Caco-2 (cell line): ENCODE results near the gene LHFPL3. TPM values are rescaled to one million over a fixed set of nuclear protein-coding genes. Genes with fewer than 3 reads are reported as not detected.

Source experiments
- BruUV-seq: library from RNA; stranded (reverse); fragments of 400-500 nt; replicated peaks from 2 replicates; lab custom pipeline; 2021; lab: Mats Ljungman, UMichigan
- CTCF ChIA-PET: fragments of 300-600 bp; sonication (Branson Sonifier 250); formaldehyde crosslinking; loops from one replicate; lab custom pipeline; 2022; ENCODE audit warnings: antibody characterized with exemption; lab: Charles Lee
- POLR2A ChIA-PET: fragments of 300-600 bp; sonication (Branson Sonifier 250); formaldehyde crosslinking; loops from one replicate; lab custom pipeline; 2022; ENCODE audit warnings: antibody characterized with exemption; lab: Charles Lee
- DNase-seq, 2 experiments: peaks; one replicate each; pipeline versions ENCODE4 v3.0.0 to v3.0.0-alpha.2; 2020 to 2022
- H3K27me3 ChIP-seq: replicated peaks from 2 replicates; pipeline ENCODE4 v1.6.0; 2011; ENCODE audit warnings: low read length; ENCODE audit not compliant: control insufficient read depth, insufficient read depth
- H3K36me3 ChIP-seq: 2 replicates; pipeline ENCODE4 v1.5.1; 2011; ENCODE audit warnings: low read length; ENCODE audit not compliant: control insufficient read depth, insufficient read depth
- H3K4me1 ChIP-seq: fragments of 250-450 bp; sonication (Bioruptor Pico); 2 replicates; pipeline ENCODE4 v1.5.1; 2020; ENCODE audit warnings: mild to moderate bottlenecking
- H3K4me3 ChIP-seq: 2 replicates; pipeline ENCODE4 v1.5.1; 2011; ENCODE audit warnings: low read depth, mild to moderate bottlenecking, control low read depth, low read length
- H3K9me3 ChIP-seq: fragments of 250-450 bp; sonication (Bioruptor Pico); 2 replicates; pipeline ENCODE4 v1.5.1; 2020; ENCODE audit warnings: mild to moderate bottlenecking, moderate library complexity
- H3K27ac Mint-ChIP-seq: one replicate; pipeline ENCODE4 v1.8.0; 2022; ENCODE audit warnings: mixed read lengths; ENCODE audit not compliant: unreplicated experiment
- H3K27me3 Mint-ChIP-seq: one replicate; pipeline ENCODE4 v1.8.0; 2022; ENCODE audit warnings: mixed read lengths; ENCODE audit not compliant: insufficient read depth, unreplicated experiment
- H3K36me3 Mint-ChIP-seq: one replicate; pipeline ENCODE4 v1.8.0; 2022; ENCODE audit warnings: mild to moderate bottlenecking, mixed read lengths; ENCODE audit not compliant: insufficient read depth, unreplicated experiment
- H3K4me1 Mint-ChIP-seq: one replicate; pipeline ENCODE4 v1.8.0; 2022; ENCODE audit warnings: low read depth, mixed read lengths; ENCODE audit not compliant: unreplicated experiment
- H3K4me3 Mint-ChIP-seq: one replicate; pipeline ENCODE4 v1.8.0; 2022; ENCODE audit warnings: mild to moderate bottlenecking, moderate library complexity, mixed read lengths; ENCODE audit not compliant: unreplicated experiment
- H3K9me3 Mint-ChIP-seq: one replicate; pipeline ENCODE4 v1.8.0; 2022; ENCODE audit warnings: mixed read lengths; ENCODE audit not compliant: unreplicated experiment
- CTCF ChIP-seq, 2 experiments: fragments of 200-600 bp in 1 of 2; IDR thresholded peaks; 1 replicate in 1 of 2; 2 replicates in 1 of 2; pipeline versions ENCODE4 v1.5.1 to v1.8.0; 2011 to 2022; ENCODE audit warnings: antibody characterized with exemption in 1 of 2, control low read depth in 1 of 2, inconsistent platforms in 1 of 2, low read depth in 1 of 2, low read length in 1 of 2, mild to moderate bottlenecking in 1 of 2, moderate library complexity in 1 of 2; ENCODE audit not compliant: insufficient read depth in 1 of 2, severe bottlenecking in 1 of 2, unreplicated experiment in 1 of 2
- intact Hi-C: fragments of 100-400 bp; cut with micrococcal nuclease; formaldehyde crosslinking; loops from one replicate; pipeline ENCODE4 v1.10.0; 2022; ENCODE audit not compliant: unreplicated experiment
- total RNA-seq: library from RNA; stranded (reverse); gene quantifications from 2 replicates; pipeline ENCODE4 v1.2.3, GENCODE V29; 2022

The LHFPL3 gene
- total RNA-seq, 1 experiment from 2014 or later, result not detected

DNA sequence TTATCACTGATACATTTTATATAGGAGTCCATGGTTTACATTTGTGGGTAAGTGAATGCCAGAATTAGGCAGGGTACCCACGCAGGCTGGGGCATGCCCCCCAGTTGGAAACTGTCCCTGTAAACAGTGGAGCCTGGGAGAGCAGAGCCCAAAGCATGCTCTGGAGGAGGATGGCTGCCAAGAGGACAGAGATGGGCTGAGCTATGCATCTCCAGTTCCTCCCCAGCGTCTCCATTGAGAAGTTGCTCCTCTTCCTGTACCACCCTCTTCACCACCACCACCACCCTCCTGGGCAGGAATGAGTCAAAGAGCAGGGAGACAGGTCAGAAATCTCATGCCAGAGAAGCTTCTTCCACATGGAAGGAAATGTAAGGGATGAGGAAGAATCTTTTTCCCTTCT is 617.9 kb downstream of the LHFPL3 start:
- no peak for TF ChIP-seq CTCF (IDR thresholded peaks at IDR 0.05; ENCODE audit: insufficient read depth in 1 of 2, low read depth in 1 of 2, low read length in 1 of 2, severe bottlenecking in 1 of 2, unreplicated experiment in 1 of 2)
- intact Hi-C loops, result no loop called here
- ChIA-PET POLR2A (no interaction called here), CTCF (no interaction called here)
- no peak for DNase-seq
- Mint-ChIP-seq H3K4me3 (no peak overlapping the region), H3K36me3 (no peaks in the 10 kb centered on the region), H3K9me3 (peaks cover 10% of the 10 kb centered on the region), H3K27ac (no peak overlapping the region), H3K27me3 (no peaks in the 10 kb centered on the region), H3K4me1 (peaks cover 7% of the 10 kb centered on the region)
- H3K9me3 ChIP-seq, result no peaks in the 10 kb centered on the region
- no peak overlapping the region for H3K4me3 ChIP-seq
- no peaks in the 10 kb centered on the region for H3K36me3 ChIP-seq
- BruUV-seq, result no TSS peak
- H3K4me1 ChIP-seq, result peaks cover 23% of the 10 kb centered on the region
- H3K27me3 ChIP-seq, result no peaks in the 10 kb centered on the region

DNA sequence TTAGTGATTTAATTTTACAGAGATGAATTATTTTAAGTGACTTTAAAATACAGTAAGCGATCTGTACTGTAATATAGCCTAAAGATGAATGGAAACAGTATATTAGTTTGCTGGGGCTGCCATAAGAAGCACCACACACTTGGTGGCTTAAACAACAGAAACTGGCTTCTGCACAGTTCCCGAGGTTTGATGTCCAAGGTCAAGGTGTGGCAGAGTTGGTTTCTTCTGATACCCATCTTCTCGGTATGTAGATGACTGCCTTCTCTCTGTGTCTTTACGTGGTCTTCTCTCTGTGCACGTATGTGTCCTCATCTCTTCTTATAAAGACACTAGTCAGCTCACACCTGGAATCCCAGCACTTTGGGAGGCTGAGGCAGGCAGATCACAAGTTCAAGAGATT is 621.6 kb downstream of the LHFPL3 start:
- intact Hi-C loops, result no loop called here
- no peak overlapping the region for H3K27ac Mint-ChIP-seq
- CTCF ChIA-PET, result interaction anchor here (0.9 kb wide), 1 partner anchor 23 kb away, joined by 4 read pairs; no protein-coding TSS in a partner anchor

DNA sequence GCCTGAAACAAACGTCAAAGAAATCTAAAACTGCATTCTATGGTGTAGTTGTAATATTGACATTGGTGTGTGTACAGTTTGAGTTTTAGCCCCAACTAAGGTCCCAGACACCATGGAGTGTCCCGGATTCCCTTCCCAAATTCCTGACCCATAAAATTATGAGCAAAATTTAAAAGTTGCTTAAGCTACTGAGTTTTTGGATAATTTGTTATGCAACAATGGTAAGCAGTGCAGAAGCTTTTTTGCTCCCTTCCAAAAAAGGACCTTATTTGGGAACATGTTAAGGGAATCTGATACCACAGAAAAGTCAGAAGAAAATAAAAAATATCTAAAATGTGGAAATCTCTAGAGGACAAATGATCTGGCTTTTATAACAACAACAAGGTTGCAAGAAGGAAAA is 622.4 kb downstream of the LHFPL3 start:
- no peaks in the 10 kb centered on the region for H3K9me3 ChIP-seq
- Mint-ChIP-seq H3K4me3 (no peak overlapping the region), H3K36me3 (no peaks in the 10 kb centered on the region), H3K27ac (no peak overlapping the region), H3K4me1 (no peaks in the 10 kb centered on the region), H3K27me3 (no peaks in the 10 kb centered on the region), H3K9me3 (no peaks in the 10 kb centered on the region)
- ChIA-PET CTCF (interaction anchor here (0.9 kb wide), 1 partner anchor 24 kb away, joined by 4 read pairs; no protein-coding TSS in a partner anchor), POLR2A (no interaction called here)
- BruUV-seq, result no TSS peak
- intact Hi-C loops, result no loop called here
- no peaks in the 10 kb centered on the region for H3K36me3 ChIP-seq
- H3K27me3 ChIP-seq, result no peaks in the 10 kb centered on the region
- no peaks in the 10 kb centered on the region for H3K4me1 ChIP-seq
- no peak for DNase-seq
- no peak for TF ChIP-seq CTCF (IDR thresholded peaks at IDR 0.05; ENCODE audit: insufficient read depth in 1 of 2, low read depth in 1 of 2, low read length in 1 of 2, severe bottlenecking in 1 of 2, unreplicated experiment in 1 of 2)
- no peak overlapping the region for H3K4me3 ChIP-seq

More for the DNA sequence above, 621.6 kb downstream of the LHFPL3 start:
- DNase-seq, result no peak
- H3K27me3 ChIP-seq, result no peaks in the 10 kb centered on the region
- no peak for TF ChIP-seq CTCF (IDR thresholded peaks at IDR 0.05; ENCODE audit: insufficient read depth in 1 of 2, low read depth in 1 of 2, low read length in 1 of 2, severe bottlenecking in 1 of 2, unreplicated experiment in 1 of 2)
- no peaks in the 10 kb centered on the region for H3K36me3 ChIP-seq
- POLR2A ChIA-PET, result no interaction called here
- Mint-ChIP-seq H3K36me3 (no peaks in the 10 kb centered on the region), H3K9me3 (no peaks in the 10 kb centered on the region), H3K4me1 (no peaks in the 10 kb centered on the region), H3K27me3 (no peaks in the 10 kb centered on the region), H3K4me3 (no peak overlapping the region)
- BruUV-seq, result no TSS peak
- 0 out of 2 replicates have a peak, but pooled peaks cover 3% of the 10 kb centered on the region for H3K4me1 ChIP-seq
- no peaks in the 10 kb centered on the region for H3K9me3 ChIP-seq
- no peak overlapping the region for H3K4me3 ChIP-seq
